IMR-90 (cell line): Measurements from ENCODE around the gene MAP1LC3B2.

ENCODE experiments used
- CEBPB ChIP-seq: IDR thresholded peaks from 2 replicates; pipeline ENCODE4 v1.6.1; 2012; ENCODE audit warnings: low read depth, low read length, improper control_type of control experiment
- CHD1 ChIP-seq: IDR thresholded peaks from 2 replicates; pipeline ENCODE4 v1.6.1; 2012; ENCODE audit warnings: low read depth, low read length, improper control_type of control experiment
- FOS ChIP-seq: fragments of 150-350 bp; IDR thresholded peaks from 2 replicates; pipeline ENCODE4 v1.6.1; 2016; ENCODE audit warnings: low read depth, low read length
- MAZ ChIP-seq: IDR thresholded peaks from 2 replicates; pipeline ENCODE4 v1.6.1; 2012; ENCODE audit warnings: low read depth, mild to moderate bottlenecking, low read length, improper control_type of control experiment, moderate library complexity, borderline replicate concordance
- MXI1 ChIP-seq: IDR thresholded peaks from 2 replicates; pipeline ENCODE4 v1.6.1; 2012; ENCODE audit warnings: low read depth, mild to moderate bottlenecking, low read length, moderate library complexity, borderline replicate concordance
- NFE2L2 ChIP-seq: fragments of 150-350 bp; IDR thresholded peaks from 2 replicates; pipeline ENCODE4 v1.6.1; 2016; ENCODE audit warnings: low read depth, mild to moderate bottlenecking, low read length
- POLR2A ChIP-seq: IDR thresholded peaks from 2 replicates; pipeline ENCODE4 v1.6.1; 2012; ENCODE audit warnings: mild to moderate bottlenecking, low read depth, low read length
- TF ChIP-seq, protein P1 (sequence below): conservative IDR thresholded peaks from 2 replicates; pipeline ENCODE4 v1.5.1; 2012; ENCODE audit warnings: mild to moderate bottlenecking, low read depth, low read length, improper control_type of control experiment

DNA sequence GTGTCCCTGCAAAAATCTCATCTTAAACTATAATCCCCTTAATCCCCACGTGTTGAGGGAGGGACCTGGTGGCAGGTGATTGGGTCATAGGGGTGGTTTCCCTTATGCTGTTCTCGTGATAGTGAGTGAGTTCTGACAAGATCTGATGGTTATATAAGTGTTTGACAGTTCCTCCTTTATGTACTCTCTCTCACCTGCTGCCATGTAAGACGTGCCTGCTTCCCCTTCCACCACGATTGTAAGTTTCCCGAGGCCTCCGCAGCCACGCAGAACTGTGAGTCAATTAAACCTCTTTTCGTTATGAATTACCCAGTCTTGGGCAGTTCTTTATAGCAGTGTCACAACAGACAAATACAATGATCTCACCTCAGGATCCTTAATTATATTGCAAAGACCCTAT lies 45.2 kb upstream of the MAP1LC3B2 start:
- TF ChIP-seq, protein P1, sequence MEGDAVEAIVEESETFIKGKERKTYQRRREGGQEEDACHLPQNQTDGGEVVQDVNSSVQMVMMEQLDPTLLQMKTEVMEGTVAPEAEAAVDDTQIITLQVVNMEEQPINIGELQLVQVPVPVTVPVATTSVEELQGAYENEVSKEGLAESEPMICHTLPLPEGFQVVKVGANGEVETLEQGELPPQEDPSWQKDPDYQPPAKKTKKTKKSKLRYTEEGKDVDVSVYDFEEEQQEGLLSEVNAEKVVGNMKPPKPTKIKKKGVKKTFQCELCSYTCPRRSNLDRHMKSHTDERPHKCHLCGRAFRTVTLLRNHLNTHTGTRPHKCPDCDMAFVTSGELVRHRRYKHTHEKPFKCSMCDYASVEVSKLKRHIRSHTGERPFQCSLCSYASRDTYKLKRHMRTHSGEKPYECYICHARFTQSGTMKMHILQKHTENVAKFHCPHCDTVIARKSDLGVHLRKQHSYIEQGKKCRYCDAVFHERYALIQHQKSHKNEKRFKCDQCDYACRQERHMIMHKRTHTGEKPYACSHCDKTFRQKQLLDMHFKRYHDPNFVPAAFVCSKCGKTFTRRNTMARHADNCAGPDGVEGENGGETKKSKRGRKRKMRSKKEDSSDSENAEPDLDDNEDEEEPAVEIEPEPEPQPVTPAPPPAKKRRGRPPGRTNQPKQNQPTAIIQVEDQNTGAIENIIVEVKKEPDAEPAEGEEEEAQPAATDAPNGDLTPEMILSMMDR: no peak
- no peak for TF ChIP-seq POLR2A
- no peak for TF ChIP-seq FOS
- TF ChIP-seq CEBPB: no peak
- no peak for TF ChIP-seq MAZ
- no peak for TF ChIP-seq CHD1
- TF ChIP-seq NFE2L2: no peak
- TF ChIP-seq MXI1: no peak
